CD4-positive, alpha-beta T cell treated with Interleukin-10 for 1 hour (primary cell): ENCODE measurements around the gene PANK1.

Source experiments
- DNase-seq: peaks from one replicate; pipeline ENCODE4 v3.0.0-alpha.2; 2020

PANK1 gene

GRCh38 chr10:89615112-89615511, 29.9 kb downstream of the PANK1 start:
- DNase-seq, result peak; percentile 30

- no peak for DNase-seq
Measured at GRCh38 chr10:89613582-89613981, 31.5 kb downstream of the PANK1 start.

DNA sequence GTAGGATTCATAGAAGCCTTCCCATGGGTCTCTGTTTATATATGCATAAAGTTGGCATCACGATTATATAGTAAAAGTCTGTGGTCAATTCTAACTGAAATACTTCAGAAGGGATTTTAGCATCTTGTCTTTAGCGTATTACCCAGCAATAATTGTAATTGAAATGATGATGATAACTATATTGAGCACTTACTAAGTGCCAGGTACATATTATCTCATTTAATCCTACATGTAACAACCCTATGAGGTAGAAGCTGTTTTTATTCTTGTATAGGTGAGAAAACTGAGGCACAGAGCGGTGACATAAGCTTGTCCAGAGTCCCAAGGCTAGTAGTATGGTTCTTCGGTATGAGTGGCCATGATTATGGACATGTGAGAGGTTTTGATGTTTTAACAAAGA, 33.8 kb downstream of the PANK1 start:
- no peak for DNase-seq

- DNase-seq, result no peak
Measured at GRCh38 chr10:89609833-89610346, 35.2 kb downstream of the PANK1 start.

DNA sequence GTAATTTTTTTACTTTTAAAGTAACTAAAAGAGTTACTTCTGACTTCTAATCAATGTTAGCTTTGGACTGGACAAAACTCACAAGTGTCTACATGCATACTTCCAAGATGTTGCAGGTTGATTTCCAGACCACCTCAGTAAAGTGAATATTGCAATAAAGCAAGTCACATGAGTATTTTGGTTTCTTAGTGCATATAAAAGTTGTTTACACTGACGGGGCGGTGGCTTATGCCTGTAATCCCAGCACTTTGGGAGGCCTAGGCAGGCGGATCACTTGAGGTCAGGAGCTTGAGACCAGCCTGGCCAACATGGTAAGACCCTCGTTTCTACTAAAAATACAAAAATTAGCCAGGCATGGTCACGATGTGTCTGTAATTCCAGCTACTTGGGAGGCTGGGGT, 40.8 kb downstream of the PANK1 start:
- DNase-seq, result no peak

DNA sequence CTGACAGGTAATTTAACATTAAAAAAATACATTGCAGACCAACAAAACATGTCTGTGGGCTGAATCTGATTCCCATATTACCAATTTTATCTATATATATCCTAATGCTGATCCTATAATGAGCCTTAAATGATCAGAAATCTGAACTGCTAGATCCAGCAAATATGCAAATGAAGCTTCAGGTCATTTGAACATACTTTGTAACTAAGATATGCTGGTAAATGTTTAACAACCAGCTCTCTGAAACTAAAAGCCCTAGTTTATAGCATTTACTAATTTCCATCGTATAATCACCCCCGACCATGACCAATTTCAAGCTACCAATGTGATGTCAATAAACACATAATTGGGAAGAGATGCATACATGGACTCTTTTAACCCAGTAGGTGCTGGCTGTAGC, 42.1 kb downstream of the PANK1 start:
- DNase-seq, result no peak

DNA sequence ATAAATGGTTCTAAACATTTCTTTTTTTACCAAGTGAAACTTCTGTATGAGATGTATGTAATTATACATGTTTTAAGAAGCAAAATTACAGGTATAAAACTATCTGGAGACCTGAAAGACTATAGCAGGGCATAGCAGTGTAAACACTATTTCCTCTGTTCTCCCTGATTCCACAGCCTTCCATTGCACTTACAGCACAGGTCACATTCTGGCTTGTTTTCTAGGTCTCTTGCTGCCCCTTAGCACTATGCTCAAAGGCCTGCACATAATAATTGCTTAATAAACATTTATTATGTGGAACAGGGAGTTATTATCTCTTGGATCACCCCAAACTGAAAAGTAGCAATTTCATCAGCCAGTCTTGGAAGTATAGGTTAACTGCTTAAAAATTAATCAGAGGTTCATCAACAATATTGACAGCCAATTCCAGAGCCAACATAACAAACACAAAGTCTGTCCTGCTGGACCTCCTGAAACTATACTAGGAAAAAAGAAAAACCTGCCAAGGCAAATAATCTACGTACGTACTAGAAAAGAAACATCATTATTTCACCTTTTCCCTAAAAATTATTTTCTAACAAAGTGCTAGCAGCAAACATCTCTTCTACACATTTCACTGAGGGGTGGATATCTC, 43.2 kb downstream of the PANK1 start:
- DNase-seq, result no peak

DNA sequence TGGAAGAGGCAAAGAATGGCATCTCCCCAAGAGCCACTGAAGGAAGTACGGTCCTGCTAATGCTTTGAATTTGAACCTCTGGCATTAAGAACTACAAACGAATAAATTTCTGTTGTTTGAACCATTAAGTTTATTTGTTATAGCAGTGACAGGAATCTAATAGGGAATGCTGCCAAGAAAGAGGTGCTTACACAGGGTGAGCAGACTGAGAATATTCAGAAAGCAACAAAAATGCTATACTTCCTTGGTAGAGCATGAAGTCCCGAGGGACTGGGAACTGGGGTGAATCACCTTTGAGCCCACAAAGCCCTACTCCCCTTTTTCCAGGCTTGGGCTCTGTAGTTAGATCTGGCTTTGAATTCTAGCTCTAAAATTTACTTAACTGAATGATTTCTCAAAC, 45.0 kb downstream of the PANK1 start:
- no peak for DNase-seq

DNA sequence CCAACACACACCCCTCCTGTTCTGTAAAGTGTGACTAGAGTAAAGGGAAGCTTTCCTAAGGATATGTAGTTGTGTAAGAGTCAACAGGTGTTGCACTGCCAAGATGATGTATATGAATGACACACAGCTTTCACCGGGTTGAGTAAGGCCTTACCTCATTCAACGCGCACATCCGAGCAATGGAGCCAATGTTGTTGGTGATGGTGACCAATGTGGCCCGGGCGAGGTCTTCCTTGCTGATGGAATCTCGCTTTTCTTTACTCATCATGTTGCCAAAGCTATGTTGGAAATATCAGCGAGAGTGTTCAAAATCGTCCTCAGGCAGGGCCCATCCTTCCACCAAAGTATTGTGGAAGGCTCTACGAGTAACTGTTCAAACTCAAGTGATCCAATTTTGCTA, 52.0 kb downstream of the PANK1 start:
- no peak for DNase-seq

DNA sequence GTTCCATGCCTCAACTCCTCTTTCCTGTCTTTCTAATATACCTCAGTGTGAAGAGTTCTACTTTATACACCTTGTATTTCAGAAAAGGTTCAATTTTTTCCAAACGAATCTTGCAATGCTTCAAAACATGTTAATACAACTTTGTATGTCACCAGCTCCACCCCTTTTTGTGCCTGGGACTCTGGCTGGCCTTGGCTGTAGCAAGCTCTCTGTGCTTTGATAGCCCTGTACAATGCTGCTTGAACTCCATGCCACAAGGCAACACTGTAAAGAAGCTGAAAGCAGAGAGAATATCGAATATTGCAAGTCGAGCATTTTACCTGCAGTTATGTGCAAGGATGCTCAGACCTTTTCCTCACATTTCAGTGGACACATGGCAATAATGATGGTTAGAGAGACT, 52.5 kb downstream of the PANK1 start:
- DNase-seq, result no peak

- DNase-seq, result no peak
Measured at GRCh38 chr10:89591796-89592271, 53.2 kb downstream of the PANK1 start.

- no peak for DNase-seq
Measured at GRCh38 chr10:89591111-89591795, 53.8 kb downstream of the PANK1 start.

DNA sequence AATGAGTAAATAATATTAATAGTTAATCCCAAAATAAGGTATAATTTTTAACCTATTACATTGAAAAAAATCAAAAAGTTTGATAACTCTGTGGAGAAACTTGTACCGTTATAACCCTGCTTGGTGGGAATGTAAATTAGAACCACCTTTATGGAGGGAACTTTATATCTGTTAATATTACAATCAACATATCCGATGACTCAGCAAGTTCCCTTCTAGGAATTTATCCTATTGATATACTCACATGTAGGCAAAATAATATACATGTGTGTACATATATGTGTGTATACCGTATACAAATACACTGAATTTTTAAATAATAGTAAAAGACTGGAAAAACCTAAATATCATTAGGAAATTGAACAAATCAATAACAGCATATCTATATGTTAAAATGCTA, 54.7 kb downstream of the PANK1 start:
- DNase-seq, result no peak

GRCh38 chr10:89589101-89589720, 55.8 kb downstream of the PANK1 start:
- DNase-seq, result no peak

DNA sequence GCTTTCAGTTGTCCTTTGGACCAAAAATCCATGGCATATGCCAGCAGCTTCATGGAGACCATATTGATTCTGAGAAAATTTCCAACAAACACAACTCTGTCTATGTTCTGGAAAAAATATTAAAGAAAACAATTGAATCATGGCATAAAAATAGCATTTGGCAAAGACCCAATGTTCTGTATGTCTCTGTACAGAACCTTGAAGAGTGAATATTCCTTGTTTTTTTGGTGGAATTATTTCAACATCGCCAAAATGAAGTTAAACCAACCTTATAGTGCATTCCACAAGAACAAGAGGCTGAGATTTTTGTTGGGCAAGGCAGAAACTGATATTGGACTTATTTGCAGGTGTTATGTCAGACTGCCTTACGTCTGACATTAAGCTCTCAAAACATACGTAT, 56.4 kb downstream of the PANK1 start:
- DNase-seq, result no peak

GRCh38 chr10:89582022-89582421, 63.0 kb downstream of the PANK1 start:
- DNase-seq, result no peak

- DNase-seq, result no peak
Measured at GRCh38 chr10:89580243-89580642, 64.8 kb downstream of the PANK1 start.

DNA sequence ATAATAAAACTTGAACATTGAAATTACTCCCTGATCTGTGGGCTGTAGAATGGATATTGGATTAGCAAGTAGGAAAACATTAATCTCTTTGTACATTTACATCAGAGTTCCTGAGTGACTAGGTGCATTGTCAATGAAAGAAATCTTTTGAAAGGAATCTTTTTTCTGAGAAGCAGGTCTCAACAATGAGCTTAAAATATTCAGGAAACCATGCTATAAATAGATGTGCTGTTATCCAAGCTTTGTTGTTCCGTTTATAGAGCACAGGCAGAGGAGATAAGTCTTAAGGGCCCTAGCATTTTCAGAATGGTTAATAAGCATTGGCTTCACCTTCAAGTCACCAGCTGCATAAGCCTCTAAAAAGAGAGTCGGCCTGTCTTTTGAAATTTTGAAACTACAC, 68.3 kb downstream of the PANK1 start:
- DNase-seq, result no peak

DNA sequence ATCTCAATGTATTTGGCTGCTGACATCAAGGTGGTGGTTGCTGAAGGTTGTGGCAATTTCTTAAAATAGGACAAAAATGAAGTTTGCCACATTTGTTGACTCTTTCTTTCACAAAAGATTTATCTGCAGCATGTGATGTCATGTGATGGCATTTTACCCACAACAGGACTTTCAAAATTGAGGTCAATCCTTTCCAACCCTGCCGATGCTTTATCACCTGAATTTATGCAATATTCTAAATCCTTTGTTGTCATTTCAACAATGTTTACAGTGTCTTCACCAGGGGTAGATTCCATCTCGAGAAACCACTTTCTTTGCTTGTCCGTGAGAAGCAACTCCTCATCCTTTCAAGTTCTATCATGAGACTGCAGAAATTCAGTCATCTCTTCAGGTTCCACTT, 69.0 kb downstream of the PANK1 start:
- DNase-seq, result no peak

DNA sequence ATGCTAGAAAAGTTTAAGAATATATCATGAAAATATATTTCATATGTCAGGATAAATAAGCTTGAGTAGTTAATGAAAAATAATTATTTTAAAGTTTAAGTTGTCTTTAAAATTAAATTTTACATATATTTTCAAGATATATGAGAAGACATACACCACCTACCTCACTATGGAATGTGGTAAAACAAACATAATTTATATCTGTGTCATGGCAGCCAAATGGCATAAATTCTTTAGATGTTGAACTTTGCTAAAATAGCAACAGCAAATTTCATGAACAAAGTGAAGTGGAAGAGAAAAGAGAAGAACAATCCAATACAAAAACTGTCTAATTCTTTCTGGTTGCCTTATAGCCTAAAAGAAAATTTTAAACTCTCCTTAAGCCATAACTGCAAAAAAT, 70.0 kb downstream of the PANK1 start:
- no peak for DNase-seq

DNA sequence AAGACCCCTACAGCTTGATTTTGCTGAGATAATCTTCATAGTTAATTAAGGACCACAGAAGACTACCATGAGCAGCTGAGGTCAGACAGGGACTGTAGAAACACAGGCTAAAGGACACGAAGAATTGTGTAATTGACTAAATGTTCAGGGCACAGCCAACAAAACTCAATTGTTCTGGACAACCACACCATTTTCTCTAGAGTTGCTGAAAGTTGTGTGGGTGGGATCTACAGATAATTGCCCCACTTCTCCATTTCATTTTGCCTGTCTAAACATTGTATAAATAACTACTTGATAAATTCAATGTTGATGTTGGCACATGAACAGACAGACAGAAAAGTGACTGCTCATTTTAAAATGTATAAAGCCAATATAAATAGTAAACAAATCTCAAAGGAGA, 70.7 kb downstream of the PANK1 start:
- DNase-seq, result no peak

GRCh38 chr10:89567576-89568245, 77.3 kb downstream of the PANK1 start:
- DNase-seq, result no peak

- no peak for DNase-seq
Measured at GRCh38 chr10:89566992-89567391, 78.0 kb downstream of the PANK1 start.
